GM13977 (cell line): Measurements from ENCODE around the gene GFPT2.

Experiments
- DNase-seq: peaks from one replicate; pipeline ENCODE4 v3.0.0; 2012; ENCODE audit warnings: low spot score
- CTCF ChIP-seq: IDR thresholded peaks from 2 replicates; pipeline ENCODE4 v1.5.1; 2012; ENCODE audit warnings: mild to moderate bottlenecking, control low read depth; ENCODE audit not compliant: insufficient read depth; ENCODE audit errors: extremely low read depth, missing control alignments
- in situ Hi-C: fragments of 300-500 bp; cut with MboI; formaldehyde crosslinking; loops from one replicate; pipeline ENCODE4 v1.12.0; 2022; ENCODE audit warnings: low sequenced_read_pairs, low pct_unique_long_range_greater_than_20kb, mixed read lengths, inconsistent platforms; ENCODE audit not compliant: unreplicated experiment

Gene GFPT2

GRCh38 chr5:180294913-180295555, 58.1 kb downstream of the GFPT2 start:
- in situ Hi-C loops: no loop called here
- no peak for DNase-seq
- TF ChIP-seq CTCF: no peak

GRCh38 chr5:180294411-180294810, 58.7 kb downstream of the GFPT2 start:
- no peak for DNase-seq
- TF ChIP-seq CTCF: no peak
- in situ Hi-C loops: no loop called here

GRCh38 chr5:180291943-180292831, 60.9 kb downstream of the GFPT2 start, which contains the start of gene MAPK9:
Gene MAPK9, minus strand, starts transcription at chr5:180292083. Its CDS starts 11,522 bp downstream, at chr5:180280561.
- in situ Hi-C loops: no loop called here
- no peak for TF ChIP-seq CTCF
- DNase-seq: peak; percentile 96

GRCh38 chr5:180291234-180291940, 61.7 kb downstream of the GFPT2 start:
- no peak for DNase-seq
- in situ Hi-C loops: no loop called here
- TF ChIP-seq CTCF: peak; percentile 42

GRCh38 chr5:180290568-180291233, 62.4 kb downstream of the GFPT2 start:
- no peak for DNase-seq
- in situ Hi-C loops: no loop called here
- no peak for TF ChIP-seq CTCF

- in situ Hi-C loops: no loop called here
- no peak for TF ChIP-seq CTCF
- no peak for DNase-seq
Measured at GRCh38 chr5:180289966-180290365, 63.2 kb downstream of the GFPT2 start.
